CD4-positive, alpha-beta T cell treated with Interleukin-4 for 4 hours (primary cell): Measurements from ENCODE around the gene TRIP4.

Experiments used
- DNase-seq: peaks from one replicate; pipeline ENCODE4 v3.0.0-alpha.2; 2020

Gene TRIP4

GRCh38 chr15:64447536-64448315, 60.1 kb downstream of the TRIP4 start:
- no peak for DNase-seq

DNA sequence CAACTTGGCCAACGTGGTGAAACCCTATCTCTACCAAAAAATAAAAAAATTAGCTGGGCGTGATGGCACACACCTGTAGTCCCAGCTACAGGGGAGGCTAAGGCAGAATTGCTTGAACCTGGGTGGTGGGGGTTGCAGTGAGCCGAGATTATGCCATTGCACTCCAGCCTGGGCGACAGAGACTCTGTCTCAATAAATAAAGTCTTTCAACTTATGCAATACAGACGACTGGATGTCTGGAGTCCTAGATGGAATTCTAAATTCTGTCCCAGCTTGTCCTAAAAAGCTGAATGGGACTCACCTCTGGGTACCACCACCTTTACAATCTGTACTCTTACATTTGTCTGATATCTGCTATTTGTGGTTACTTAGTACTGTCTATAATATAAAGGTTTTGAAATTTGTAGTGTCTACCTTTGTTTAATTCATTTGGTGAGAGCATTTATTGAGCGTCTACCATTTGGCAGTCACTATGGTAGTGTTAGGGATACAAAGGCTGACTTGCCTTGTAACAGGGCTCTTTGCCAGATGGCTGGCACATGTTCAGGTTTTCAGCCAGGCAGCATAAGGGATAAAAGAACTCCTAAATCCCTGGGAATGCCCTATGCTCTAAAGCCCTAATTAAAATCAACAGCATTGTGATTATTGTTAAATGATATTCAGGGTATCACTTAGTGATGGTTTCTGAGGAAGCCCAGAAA, 65.5 kb downstream of the TRIP4 start:
- DNase-seq = no peak

DNA sequence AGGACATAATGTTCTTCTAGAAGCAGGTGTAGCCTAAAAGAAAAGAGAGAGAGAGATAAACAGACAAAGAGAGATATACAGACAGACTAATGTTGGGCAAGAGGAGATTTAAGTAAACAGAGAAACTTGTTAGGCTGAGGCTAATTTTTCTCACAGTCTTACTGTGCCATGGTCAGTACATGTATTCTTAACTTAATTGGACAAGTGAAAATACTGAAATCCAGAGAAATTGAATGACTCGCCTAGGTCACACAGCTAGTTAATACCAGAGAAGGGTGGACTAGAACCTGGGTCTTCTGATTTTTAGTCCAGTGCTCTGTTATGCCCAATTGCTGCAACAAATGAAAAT, 66.0 kb downstream of the TRIP4 start:
- DNase-seq = no peak

DNA sequence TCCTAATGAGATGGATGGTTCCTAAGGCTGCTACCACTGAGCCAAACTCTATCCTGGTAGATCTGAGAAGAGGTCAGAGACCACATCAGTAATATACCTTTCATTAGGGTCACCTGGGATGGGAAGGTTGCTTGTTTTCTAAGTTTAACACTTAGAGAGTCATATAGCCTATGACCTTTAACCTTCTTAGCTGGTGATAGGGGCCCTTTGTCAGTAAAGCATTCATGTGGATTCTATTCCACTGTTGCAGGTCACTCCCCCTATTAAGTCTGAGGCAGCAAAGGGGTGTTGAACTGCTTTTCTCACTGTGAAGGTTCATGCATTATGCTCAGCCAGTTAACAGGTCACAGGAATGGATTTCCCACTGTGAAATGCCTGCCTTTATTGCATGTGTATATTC, 66.6 kb downstream of the TRIP4 start:
- no peak for DNase-seq

DNA sequence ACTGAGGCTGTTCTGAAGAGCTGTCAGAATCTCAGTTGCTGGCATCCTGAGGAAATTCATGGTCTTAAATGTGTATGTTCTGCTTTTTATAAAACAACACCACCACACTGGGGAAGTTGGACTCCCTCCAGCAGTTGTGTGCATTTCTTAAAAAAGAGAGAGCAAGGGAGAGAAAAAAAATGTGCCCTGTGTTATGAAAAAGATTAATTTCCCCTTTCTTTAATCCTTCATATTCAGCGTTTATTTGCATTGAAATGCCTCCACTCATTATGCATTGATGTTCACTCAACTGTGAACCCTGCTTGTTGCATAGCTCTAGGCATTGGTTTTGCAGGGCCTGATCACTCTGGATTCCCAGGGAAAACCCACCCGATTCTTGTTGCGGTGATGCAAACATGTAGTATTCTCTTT, 68.3 kb downstream of the TRIP4 start:
- no peak for DNase-seq

GRCh38 chr15:64456634-64457108, 69.0 kb downstream of the TRIP4 start:
- DNase-seq = no peak

- DNase-seq = no peak
Observed at GRCh38 chr15:64459066-64459781, 71.6 kb downstream of the TRIP4 start.

DNA sequence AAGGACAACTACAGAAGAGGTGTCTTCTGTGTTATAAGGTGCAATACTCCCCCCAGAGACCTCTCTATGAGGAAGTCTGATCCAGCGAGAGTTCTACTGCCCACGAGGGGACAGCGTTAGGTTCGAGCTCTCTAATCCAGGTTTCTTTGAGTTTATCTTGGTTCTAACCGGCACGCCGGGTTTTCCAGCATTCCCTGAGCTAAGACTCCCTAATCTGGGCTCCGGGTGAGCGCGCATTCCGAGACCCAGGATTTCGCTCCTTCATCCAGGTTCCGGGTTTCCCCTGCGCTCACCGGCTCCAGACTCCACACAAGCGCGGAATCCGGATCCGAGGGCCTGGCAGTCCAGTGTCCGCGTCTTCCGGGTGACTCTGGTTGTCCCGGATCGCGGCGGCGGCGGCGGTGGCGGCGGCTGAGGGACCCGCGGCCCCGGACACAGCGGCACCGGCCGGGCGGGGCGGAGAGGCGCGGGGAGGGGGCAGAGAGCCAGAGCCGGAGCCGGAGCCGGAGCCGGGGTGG, 72.6 kb downstream of the TRIP4 start, which contains the start of gene ZNF609:
TSS of gene ZNF609 (plus strand) at position 373 of the 518 bp plus-strand sequence. CDS start 38,842 bp downstream, outside the sequence.
- peak; percentile 86 for DNase-seq

DNA sequence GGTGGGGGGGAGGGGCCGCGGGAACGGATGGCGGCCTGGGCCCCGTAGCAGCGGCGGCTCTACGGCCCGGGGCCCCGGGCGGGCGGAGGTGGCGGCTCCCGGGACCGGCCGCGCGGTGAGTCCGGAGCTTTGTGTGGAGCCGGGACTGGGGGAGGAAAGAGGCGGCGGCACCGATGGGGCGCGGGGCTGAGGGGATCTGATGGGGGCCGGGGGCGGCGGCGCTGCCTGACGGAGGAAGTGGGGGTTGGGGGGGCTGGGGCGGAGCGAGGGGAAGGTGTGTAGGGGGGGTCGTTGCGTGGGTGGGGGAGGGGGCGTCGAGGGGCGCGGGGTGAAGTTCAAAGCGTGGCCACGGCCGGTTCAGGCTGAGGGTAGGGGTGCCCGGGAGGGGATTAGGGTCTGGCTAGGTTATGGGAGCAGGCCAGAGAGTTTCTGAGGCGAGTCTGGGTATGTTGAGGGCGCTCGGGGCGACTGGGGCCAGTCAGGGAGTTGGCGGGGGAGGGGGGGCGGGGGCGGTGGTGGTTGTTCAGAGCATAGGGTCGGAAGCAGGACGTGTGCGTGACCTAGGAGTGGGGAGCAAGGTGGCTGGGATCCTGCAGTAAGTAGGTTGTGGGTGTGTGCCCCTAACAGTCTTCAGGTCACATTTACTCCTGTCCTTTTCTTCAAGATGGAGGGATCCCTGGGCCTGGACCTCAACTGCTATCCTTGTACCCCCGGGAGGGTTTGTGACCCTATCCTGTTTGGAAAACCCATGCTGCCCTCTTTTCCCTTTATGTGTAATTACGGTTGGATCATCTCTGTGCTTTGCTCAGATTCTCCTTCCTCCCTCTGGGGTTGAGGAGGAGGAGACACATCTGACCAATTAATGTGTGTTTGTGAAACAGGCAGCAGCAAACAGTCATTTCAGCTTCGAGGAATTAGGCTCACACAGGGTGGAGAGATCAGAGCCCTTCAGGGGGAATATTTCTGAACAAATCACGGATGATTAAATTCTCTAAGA, 73.4 kb downstream of the TRIP4 start:
- DNase-seq = peak; percentile 48

- DNase-seq = peak; percentile 25
Observed at GRCh38 chr15:64461721-64462162, 74.1 kb downstream of the TRIP4 start.

GRCh38 chr15:64462492-64462891, 74.9 kb downstream of the TRIP4 start:
- no peak for DNase-seq

DNA sequence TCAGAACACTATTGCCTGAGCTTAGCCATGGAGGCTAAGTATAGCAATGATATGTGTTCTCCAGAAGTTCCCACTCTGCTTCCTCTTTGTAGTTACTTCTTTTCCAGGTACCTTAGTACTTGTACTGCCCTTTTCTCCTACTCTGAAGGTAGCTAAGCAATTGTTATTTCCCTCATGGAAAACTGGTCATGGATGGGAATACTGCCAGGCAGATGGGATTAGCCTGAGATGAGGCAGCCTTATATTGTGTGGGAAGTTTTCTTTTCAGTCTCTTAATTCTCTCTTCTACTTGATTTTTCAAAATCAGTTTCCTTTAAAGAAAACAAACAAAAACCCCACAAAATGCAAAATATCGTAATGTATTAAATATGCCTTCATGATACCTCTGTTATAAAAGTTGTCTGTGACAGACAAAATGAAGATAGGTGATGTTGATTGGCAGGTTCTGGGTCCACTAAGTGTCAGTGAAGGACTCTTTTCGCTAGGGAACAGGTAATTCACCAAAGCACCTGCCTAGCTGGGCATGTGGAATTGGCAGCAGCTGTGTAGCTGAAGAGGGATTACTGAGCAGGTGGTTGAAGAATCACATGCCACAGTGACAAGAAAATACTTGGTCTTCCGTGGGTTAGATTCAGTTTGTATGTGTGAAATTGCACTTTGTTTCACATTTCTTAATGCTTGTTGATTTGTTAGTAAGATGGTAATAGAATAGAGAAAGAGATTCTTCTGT, 76.8 kb downstream of the TRIP4 start:
- DNase-seq = no peak

- no peak for DNase-seq
Observed at GRCh38 chr15:64466408-64467141, 78.9 kb downstream of the TRIP4 start.

DNA sequence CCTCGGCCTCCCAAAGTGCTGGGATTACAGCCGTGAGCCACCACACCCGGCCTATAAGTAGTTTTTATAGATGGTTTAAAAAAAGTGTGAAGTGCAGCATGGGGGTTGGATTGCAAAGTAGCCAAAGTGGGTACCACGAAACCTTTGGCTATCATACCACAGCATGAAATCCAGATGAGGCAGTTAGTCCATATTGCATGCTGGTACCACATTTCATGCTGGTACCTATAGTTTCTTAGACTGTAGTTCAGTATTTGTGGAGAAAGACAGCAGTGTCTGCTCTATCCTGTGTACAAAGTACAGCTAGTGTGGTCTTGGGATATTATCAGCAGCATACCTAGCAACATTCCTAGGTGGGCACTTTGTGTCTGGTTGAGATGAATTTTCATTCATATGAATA, 84.5 kb downstream of the TRIP4 start:
- no peak for DNase-seq

- DNase-seq = no peak
Observed at GRCh38 chr15:64474846-64475245, 87.2 kb downstream of the TRIP4 start.

- DNase-seq = no peak
Observed at GRCh38 chr15:64476550-64476949, 88.9 kb downstream of the TRIP4 start.

DNA sequence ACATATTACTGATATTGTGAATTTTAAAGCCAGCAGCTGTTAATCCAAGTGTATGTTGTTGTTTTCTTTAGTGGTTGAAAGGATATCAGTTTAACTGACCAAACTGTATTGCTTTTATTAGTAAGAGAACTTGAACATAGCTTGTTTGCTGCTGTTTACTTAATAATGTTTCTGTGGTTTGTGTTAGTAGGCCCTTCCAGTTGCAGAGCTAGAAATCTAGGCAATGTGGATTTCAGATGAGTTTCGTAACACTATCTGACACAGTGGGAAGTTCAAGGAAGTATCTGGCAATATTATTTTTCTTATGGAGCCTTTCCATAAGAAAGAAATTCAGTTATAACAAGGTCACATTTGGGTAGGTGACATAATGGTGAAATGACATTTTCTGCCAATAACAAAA, 91.2 kb downstream of the TRIP4 start:
- DNase-seq = no peak

DNA sequence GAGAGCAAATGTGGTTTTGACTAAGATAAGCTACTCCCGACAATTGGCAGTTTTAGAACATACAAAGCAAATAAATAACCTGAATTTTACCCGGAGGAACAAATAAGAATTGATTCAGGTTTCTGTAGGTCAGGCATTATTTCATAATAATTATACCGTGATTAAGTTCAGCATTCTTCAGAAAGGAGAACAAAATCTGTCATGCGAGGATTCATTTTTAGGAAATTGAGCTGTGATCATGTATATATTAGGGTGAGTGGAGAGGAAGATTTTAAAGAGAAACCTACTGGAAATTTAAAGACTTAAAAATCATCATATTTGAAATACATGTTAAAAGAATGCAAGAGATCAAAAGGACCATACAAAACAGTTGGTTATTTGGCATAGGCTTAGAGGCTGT, 93.3 kb downstream of the TRIP4 start:
- no peak for DNase-seq

- no peak for DNase-seq
Observed at GRCh38 chr15:64483749-64484148, 96.1 kb downstream of the TRIP4 start.

- DNase-seq = no peak
Observed at GRCh38 chr15:64485796-64486195, 98.2 kb downstream of the TRIP4 start.
